Psoas muscle (tissue), 8 donors: ENCODE measurements around the gene TFF1. TPM values are rescaled to one million over a fixed set of nuclear protein-coding genes. Genes with fewer than 3 reads are reported as not detected.

Experiments
- ATAC-seq, 4 donors: fragments of 200-7000 bp; cut with Tn5 transposase; one replicate each; pipeline ENCODE4 v1.9.1; 2020; ENCODE audit warnings: moderate library complexity in 3 of 4, mild to moderate bottlenecking in 2 of 4
- DNase-seq, 2 donors: peaks; one replicate each; pipeline ENCODE4 v3.0.0-alpha.2; 2020
- H3K27ac ChIP-seq: fragments of 200-600 bp; one replicate; pipeline ENCODE4 v1.8.0; 2022
- H3K27me3 ChIP-seq, 3 donors: fragments of 200-600 bp in 1 of 3; one replicate each; pipeline versions ENCODE4 v1.6.1 to v1.8.0; 2013 to 2022; ENCODE audit warnings: low read length in 2 of 3, mild to moderate bottlenecking in 2 of 3, moderate library complexity in 1 of 3; ENCODE audit not compliant: insufficient read depth in 3 of 3
- H3K36me3 ChIP-seq, 2 donors: fragments of 200-600 bp in 1 of 2; one replicate each; pipeline versions ENCODE4 v1.6.1 to v1.8.0; 2013 to 2022; ENCODE audit warnings: low read depth in 1 of 2, mild to moderate bottlenecking in 1 of 2, moderate library complexity in 1 of 2; ENCODE audit not compliant: insufficient read depth in 1 of 2
- H3K4me1 ChIP-seq: fragments of 200-600 bp; one replicate; pipeline ENCODE4 v1.8.0; 2022
- H3K4me3 ChIP-seq: fragments of 200-600 bp; one replicate; pipeline ENCODE4 v1.8.0; 2022; ENCODE audit warnings: mild to moderate bottlenecking
- H3K9me3 ChIP-seq: fragments of 200-600 bp; one replicate; pipeline ENCODE4 v1.8.0; 2022
- CTCF ChIP-seq: fragments of 200-600 bp; IDR thresholded peaks from one replicate; pipeline ENCODE4 v1.8.0; 2022; ENCODE audit warnings: antibody characterized with exemption
- WGBS, 3 donors: extraction: QIAGEN DNeasy Blood & Tissue Kit; methylation state at CpG; one replicate each; pipeline versions ENCODE4 v1.1.6 to v1.1.7; 2013; 5-methylcytosine and 5-hydroxymethylcytosine counted together
- intact Hi-C, 2 donors: fragments of 100-400 bp; cut with DNase I; formaldehyde crosslinking; loops; one replicate each; pipeline versions ENCODE4 v1.11.0 to v1.14.2; 2022
- polyA plus RNA-seq, 3 donors: library from polyadenylated mRNA; stranded (reverse); fragments of 200-250 nt; gene quantifications; one replicate each; pipeline ENCODE4 v1.2.3, GENCODE V29; 2013
- total RNA-seq, 4 donors: library from RNA; stranded (reverse); fragmentation: NEBNext Ultra II Directional in 2 of 4; extraction: Animal tissue kit (Norgen Biotek cat#: 25700) in 2 of 4; gene quantifications; one replicate each; pipeline versions ENCODE4 v1.2.1 to v1.2.4, GENCODE V29; 2021 to 2023
- donor health status: healthy with polysubstance abuse.
- donor health status: DM: no; HTN: no; CAD: no; lungs with moderate emphysema.
- donor health status: Bipolar disorder and iron deficiency.
- donor health status: healthy.
- donor health status: DM: yes; HTN: yes; CAD: no.
- donor health status: DM: no; HTN: no; CAD: no.
- donor health status: DM: no; HTN: no; CAD: no.
- donor health status: DM: yes; HTN: yes; CAD: no.

TFF1 gene
- total and polyA plus RNA-seq, 7 donors: 0.16 TPM; not detected in 6

- no peaks in the 10 kb centered on the region for H3K36me3 ChIP-seq
- no peak for ATAC-seq
- no peak for DNase-seq
- WGBS, 3 donors: 83 to 89% (median 85%) methylated on average over 5 of the region's 5 CpGs
- intact Hi-C loops: no loop called here
- H3K27ac ChIP-seq: no peak overlapping the region
- no peaks in the 10 kb centered on the region for H3K4me1 ChIP-seq
- peaks cover 4% of the 10 kb centered on the region for H3K9me3 ChIP-seq
- H3K27me3 ChIP-seq: peaks cover 0 to 4% (median under 1%) of the 10 kb centered on the region in 3 donors
- no peak overlapping the region for H3K4me3 ChIP-seq
- TF ChIP-seq CTCF: no peak
These were observed 12.7 kb downstream of the TFF1 start for GRCh38 chr21:42353623-42354022.

- H3K36me3 ChIP-seq: no peaks in the 10 kb centered on the region
- H3K27me3 ChIP-seq: peaks cover 0 to 9% (median 2%) of the 10 kb centered on the region in 3 donors
- H3K27ac ChIP-seq: no peak overlapping the region
- H3K4me1 ChIP-seq: no peaks in the 10 kb centered on the region
- ATAC-seq (no peak), DNase-seq (no peak)
- intact Hi-C loops: no loop called here
- peaks cover 4% of the 10 kb centered on the region for H3K9me3 ChIP-seq
- no peak overlapping the region for H3K4me3 ChIP-seq
- 78 to 89% (median 84%) methylated on average over 14 of the region's 14 CpGs for WGBS, 3 donors
- TF ChIP-seq CTCF: no peak
These were observed 13.8 kb downstream of the TFF1 start for GRCh38 chr21:42352441-42353095.

- ATAC-seq: no peak
- 78 to 83% (median 79%) methylated on average over 11 of the region's 11 CpGs for WGBS, 3 donors
These were observed 14.5 kb downstream of the TFF1 start for GRCh38 chr21:42351626-42352440.

GRCh38 chr21:42350927-42351426 is 15.4 kb downstream of the TFF1 start, which contains the start of gene TFF2:
Gene TFF2, minus strand, starts transcription at chr21:42350994. Its CDS starts 37 bp downstream, at chr21:42350957.
- no peak for TF ChIP-seq CTCF
- 62 to 65% (median 64%) methylated on average over 13 of the region's 13 CpGs for WGBS, 3 donors
- H3K9me3 ChIP-seq: peaks cover 4% of the 10 kb centered on the region
- ATAC-seq (no peak), DNase-seq (no peak)
- intact Hi-C loops: no loop called here
- H3K36me3 ChIP-seq: no peaks in the 10 kb centered on the region
- H3K4me3 ChIP-seq: no peak within 1 kb of the TSS
- no peaks in the 10 kb centered on the region for H3K4me1 ChIP-seq
- no peak within 1 kb of the TSS for H3K27ac ChIP-seq
- peaks cover 0 to 22% (median 7%) of the 10 kb centered on the region in 3 donors for H3K27me3 ChIP-seq

More at GRCh38 chr21:42351626-42352440, 14.5 kb downstream of the TFF1 start:
- no peaks in the 10 kb centered on the region for H3K36me3 ChIP-seq
- intact Hi-C loops: no loop called here
- H3K4me1 ChIP-seq: no peaks in the 10 kb centered on the region
- peaks cover 0 to 15% (median 7%) of the 10 kb centered on the region in 3 donors for H3K27me3 ChIP-seq
- peaks cover 4% of the 10 kb centered on the region for H3K9me3 ChIP-seq
- TF ChIP-seq CTCF: no peak
- DNase-seq: no peak
- H3K4me3 ChIP-seq: no peak overlapping the region
- no peak overlapping the region for H3K27ac ChIP-seq
